Astrocyte (in vitro differentiated cells and primary cell): ENCODE data around the gene AUP1. TPM values are rescaled to one million over a fixed set of nuclear protein-coding genes. Genes with fewer than 3 reads are reported as not detected.
A peak's percentile ranks its signal among the peaks of the same experiment; 100 is the strongest.

Experiments
- DNase-seq: peaks from one replicate; pipeline ENCODE4 v3.0.0-alpha.2; 2010; ENCODE audit warnings: low read depth
- FAIRE-seq: peaks from 2 replicates; lab custom pipeline; 2011; peaks lifted over from hg19 to GRCh38; lab: Jason Lieb, UNC
- H2AFZ ChIP-seq: 2 replicates; pipeline ENCODE4 v1.6.0; 2012; ENCODE audit warnings: low read depth, low read length, inconsistent platforms
- H3K27ac ChIP-seq: 2 replicates; pipeline ENCODE4 v1.5.1; 2011; ENCODE audit warnings: low read depth, low read length, inconsistent platforms
- H3K27me3 ChIP-seq: 2 replicates; pipeline ENCODE4 v1.6.0; 2011; ENCODE audit warnings: low read length, inconsistent platforms; ENCODE audit not compliant: insufficient read depth
- H3K36me3 ChIP-seq: 2 replicates; pipeline ENCODE4 v1.5.1; 2011; ENCODE audit warnings: low read length, inconsistent platforms; ENCODE audit not compliant: insufficient read depth
- H3K4me1 ChIP-seq: 2 replicates; pipeline ENCODE4 v1.5.1; 2011; ENCODE audit warnings: low read length, inconsistent platforms; ENCODE audit not compliant: insufficient read depth
- H3K4me2 ChIP-seq: 2 replicates; pipeline ENCODE4 v1.6.0; 2012; ENCODE audit warnings: low read length, inconsistent platforms
- H3K4me3 ChIP-seq: 2 replicates; pipeline ENCODE4 v1.5.1; 2011; ENCODE audit warnings: low read depth, mild to moderate bottlenecking, low read length, inconsistent platforms; ENCODE audit not compliant: insufficient read depth
- H3K79me2 ChIP-seq: 2 replicates; pipeline ENCODE4 v1.6.0; 2012; ENCODE audit warnings: mild to moderate bottlenecking, low read length, inconsistent platforms; ENCODE audit not compliant: insufficient read depth
- H3K9ac ChIP-seq: 2 replicates; pipeline ENCODE4 v1.6.0; 2012; ENCODE audit warnings: mild to moderate bottlenecking, low read length, inconsistent platforms
- H3K9me3 ChIP-seq: 2 replicates; pipeline ENCODE4 v1.5.1; 2012; ENCODE audit warnings: low read depth, mild to moderate bottlenecking, low read length, inconsistent platforms; ENCODE audit not compliant: insufficient read depth
- H4K20me1 ChIP-seq: 2 replicates; pipeline ENCODE4 v1.6.0; 2012; ENCODE audit warnings: low read length, inconsistent platforms; ENCODE audit not compliant: insufficient read depth
- H3K27ac Mint-ChIP-seq: one replicate; pipeline ENCODE4 v1.8.0; 2021; ENCODE audit warnings: mild to moderate bottlenecking, mixed read lengths; ENCODE audit not compliant: unreplicated experiment
- H3K27me3 Mint-ChIP-seq: one replicate; pipeline ENCODE4 v1.8.0; 2021; ENCODE audit warnings: low read depth, mixed read lengths; ENCODE audit not compliant: unreplicated experiment
- H3K36me3 Mint-ChIP-seq: one replicate; pipeline ENCODE4 v1.8.0; 2021; ENCODE audit warnings: low read depth, mixed read lengths; ENCODE audit not compliant: unreplicated experiment
- H3K4me1 Mint-ChIP-seq: one replicate; pipeline ENCODE4 v1.8.0; 2021; ENCODE audit warnings: low read depth, mixed read lengths; ENCODE audit not compliant: unreplicated experiment
- H3K4me3 Mint-ChIP-seq: one replicate; pipeline ENCODE4 v1.8.0; 2021; ENCODE audit warnings: mild to moderate bottlenecking, moderate library complexity, mixed read lengths; ENCODE audit not compliant: unreplicated experiment
- H3K9me3 Mint-ChIP-seq: one replicate; pipeline ENCODE4 v1.8.0; 2021; ENCODE audit warnings: mild to moderate bottlenecking, mixed read lengths; ENCODE audit not compliant: unreplicated experiment
- CTCF ChIP-seq: IDR thresholded peaks from 2 replicates; pipeline ENCODE4 v1.5.1; 2011; ENCODE audit warnings: low read depth, mild to moderate bottlenecking, inconsistent platforms, low read length, moderate library complexity; ENCODE audit not compliant: insufficient read depth
- EZH2 ChIP-seq: IDR thresholded peaks from 2 replicates; pipeline ENCODE4 v1.6.1; 2012; ENCODE audit warnings: mild to moderate bottlenecking, low read length, inconsistent platforms; ENCODE audit not compliant: insufficient read depth
- total RNA-seq: library from RNA; stranded (reverse); gene quantifications from 2 replicates; pipeline ENCODE4 v1.2.1, GENCODE V29; 2021

Gene AUP1
- total RNA-seq, 1 donor from 2014 or later: 82.5 TPM

- Histone ChIP-seq H3K4me3 (no peak overlapping the region), H3K36me3 (peaks cover 11% of the 10 kb centered on the region), H3K4me2 (no peak overlapping the region), H3K27me3 (no peaks in the 10 kb centered on the region), H2AFZ (no peak overlapping the region), H4K20me1 (peaks cover 19% of the 10 kb centered on the region), H3K9ac (no peak overlapping the region), H3K79me2 (peaks cover 15% of the 10 kb centered on the region), H3K27ac (no peak overlapping the region), H3K9me3 (no peaks in the 10 kb centered on the region), H3K4me1 (peaks cover 8% of the 10 kb centered on the region)
- Mint-ChIP-seq H3K27ac (no peak overlapping the region), H3K9me3 (no peaks in the 10 kb centered on the region), H3K4me3 (no peak overlapping the region), H3K36me3 (peaks cover 10% of the 10 kb centered on the region), H3K4me1 (peaks cover 8% of the 10 kb centered on the region), H3K27me3 (peaks cover 3% of the 10 kb centered on the region)
- no peak for FAIRE-seq
- TF ChIP-seq EZH2 (no peak), CTCF (no peak)
- DNase-seq: no peak
Measured at GRCh38 chr2:74534411-74534810, 4.9 kb upstream of the AUP1 start.

- H3K27ac Mint-ChIP-seq: no peak overlapping the region
- peaks cover 24% of the 10 kb centered on the region for H4K20me1 ChIP-seq
- peaks cover 13% of the 10 kb centered on the region for H3K4me1 ChIP-seq
- H3K4me3 Mint-ChIP-seq: peak overlapping the region; percentile 1
- no peak for TF ChIP-seq EZH2
- no peak for TF ChIP-seq CTCF
- H3K4me2 ChIP-seq: no peak overlapping the region
- H2AFZ ChIP-seq: no peak overlapping the region
- H3K4me3 ChIP-seq: no peak overlapping the region
- no peaks in the 10 kb centered on the region for H3K27me3 ChIP-seq
- no peak for DNase-seq
- no peaks in the 10 kb centered on the region for H3K27me3 Mint-ChIP-seq
- H3K9ac ChIP-seq: no peak overlapping the region
- H3K36me3 Mint-ChIP-seq: peaks cover 10% of the 10 kb centered on the region
- FAIRE-seq: no peak
- H3K79me2 ChIP-seq: peaks cover 25% of the 10 kb centered on the region
- H3K9me3 Mint-ChIP-seq: no peaks in the 10 kb centered on the region
- H3K9me3 ChIP-seq: no peaks in the 10 kb centered on the region
- peaks cover 11% of the 10 kb centered on the region for H3K36me3 ChIP-seq
- peaks cover 8% of the 10 kb centered on the region for H3K4me1 Mint-ChIP-seq
- H3K27ac ChIP-seq: no peak overlapping the region
Measured at GRCh38 chr2:74533464-74533863, 4.0 kb upstream of the AUP1 start.

GRCh38 chr2:74532222-74532621 is 2.7 kb upstream of the AUP1 start:
- no peak overlapping the region for H2AFZ ChIP-seq
- peaks cover 36% of the 10 kb centered on the region for H4K20me1 ChIP-seq
- H3K4me2 ChIP-seq: no peak overlapping the region
- H3K36me3 Mint-ChIP-seq: peaks cover 10% of the 10 kb centered on the region
- peaks cover 13% of the 10 kb centered on the region for H3K4me1 Mint-ChIP-seq
- peaks cover 20% of the 10 kb centered on the region for H3K36me3 ChIP-seq
- H3K9me3 Mint-ChIP-seq: no peaks in the 10 kb centered on the region
- H3K27me3 Mint-ChIP-seq: no peaks in the 10 kb centered on the region
- H3K4me1 ChIP-seq: peaks cover 19% of the 10 kb centered on the region
- peaks cover 37% of the 10 kb centered on the region for H3K79me2 ChIP-seq
- no peaks in the 10 kb centered on the region for H3K9me3 ChIP-seq
- FAIRE-seq (no peak), DNase-seq (no peak)
- H3K27ac ChIP-seq: no peak overlapping the region
- no peak overlapping the region for H3K27ac Mint-ChIP-seq
- H3K27me3 ChIP-seq: no peaks in the 10 kb centered on the region
- no peak overlapping the region for H3K9ac ChIP-seq
- H3K4me3 Mint-ChIP-seq: no peak overlapping the region
- no peak overlapping the region for H3K4me3 ChIP-seq
- peak; percentile 7 for TF ChIP-seq CTCF
- no peak for TF ChIP-seq EZH2
